HCT116 (cell line): ENCODE data around the gene KIF12. TPM values are rescaled to one million over a fixed set of nuclear protein-coding genes. Genes with fewer than 3 reads are reported as not detected.

ENCODE experiments used
- ATAC-seq: fragments of 200-7000 bp; cut with Tn5 transposase; 2 replicates; pipeline ENCODE4 v1.9.1; 2020; ENCODE audit warnings: mild to moderate bottlenecking, moderate library complexity
- BruUV-seq: library from RNA; stranded (reverse); fragments of 400-500 nt; replicated peaks from 2 replicates; lab custom pipeline; 2021; lab: Mats Ljungman, UMichigan
- CTCF ChIA-PET: fragments of 300-600 bp; sonication (Branson Sonifier 250); formaldehyde crosslinking; loops from one replicate; lab custom pipeline; 2021; ENCODE audit warnings: antibody characterized with exemption; lab: Charles Lee
- POLR2A ChIA-PET: fragments of 300-600, 350-600 bp; sonication (Branson Sonifier 250); formaldehyde crosslinking; loops from one replicate; lab custom pipeline; 2021; ENCODE audit warnings: antibody characterized with exemption; lab: Charles Lee
- RAD21 ChIA-PET, 2 experiments: fragments of 300-600 bp; sonication (Branson Sonifier 250); formaldehyde crosslinking; loops; one replicate each; lab custom pipeline; 2023; ENCODE audit warnings: low total read pairs in 2 of 2; ENCODE audit not compliant: uncharacterized antibody in 2 of 2, unreplicated experiment in 2 of 2, low non-redundant PET in 1 of 2; lab: Charles Lee
- DNase-seq: peaks from one replicate; pipeline ENCODE4 v3.0.0-alpha.2; 2010; ENCODE audit warnings: low read depth, low spot score
- H2AFZ ChIP-seq: fragments of 200-600 bp; shearing (Covaris generic), sonication (generic); 2 replicates; pipeline ENCODE4 v1.6.1; 2017; ENCODE audit warnings: low read depth, mixed run types, mixed read lengths, antibody characterized with exemption, low read length; ENCODE audit not compliant: poor library complexity, severe bottlenecking
- H3K27ac ChIP-seq: 2 replicates; pipeline ENCODE4 v1.5.1; 2012; ENCODE audit warnings: low read depth, low read length
- H3K27me3 ChIP-seq: fragments of 200-600 bp; sonication (generic); 2 replicates; pipeline ENCODE4 v1.6.1; 2016; ENCODE audit warnings: mixed run types, low read length, mixed read lengths; ENCODE audit not compliant: insufficient read depth
- H3K36me3 ChIP-seq, 2 experiments: fragments of 200-500 bp in 1 of 2; fragments of 200-600 bp in 1 of 2; sonication (Bioruptor generic) in 1 of 2; sonication (generic) in 1 of 2; 2 replicates each; pipeline versions ENCODE4 v1.5.1 to v1.6.1; 2014 to 2016; ENCODE audit warnings: low read length in 2 of 2, inconsistent platforms in 1 of 2, mixed read lengths in 1 of 2, mixed run types in 1 of 2; ENCODE audit not compliant: insufficient read depth in 2 of 2, control insufficient read depth in 1 of 2
- H3K4me1 ChIP-seq, 2 experiments: fragments of 200-600 bp in 1 of 2; sonication (generic) in 1 of 2; 2 replicates each; pipeline versions ENCODE4 v1.5.1 to v1.6.1; 2012 to 2017; ENCODE audit warnings: low read length in 2 of 2, inconsistent platforms in 1 of 2, mild to moderate bottlenecking in 1 of 2, mixed read lengths in 1 of 2, mixed run types in 1 of 2, moderate library complexity in 1 of 2; ENCODE audit not compliant: insufficient read depth in 2 of 2, control insufficient read depth in 1 of 2
- H3K4me2 ChIP-seq: fragments of 200-600 bp; sonication (generic); 2 replicates; pipeline ENCODE4 v1.6.1; 2017; ENCODE audit warnings: mixed run types, low read length, mixed read lengths
- H3K4me3 ChIP-seq, 2 experiments: fragments of 200-600 bp in 1 of 2; sonication (generic) in 1 of 2; replicated peaks in 1 of 2; 2 replicates each; pipeline ENCODE4 v1.5.1; 2011 to 2016; ENCODE audit warnings: low read length in 2 of 2, control low read depth in 1 of 2, low read depth in 1 of 2, mild to moderate bottlenecking in 1 of 2, mixed read lengths in 1 of 2, mixed run types in 1 of 2
- H3K79me2 ChIP-seq: fragments of 200-600 bp; sonication (generic); 2 replicates; pipeline ENCODE4 v1.6.1; 2017; ENCODE audit warnings: mild to moderate bottlenecking, mixed run types, low read length, moderate library complexity, mixed read lengths; ENCODE audit not compliant: insufficient read depth
- H3K9ac ChIP-seq: fragments of 200-600 bp; sonication (generic); 2 replicates; pipeline ENCODE4 v1.6.1; 2016; ENCODE audit warnings: low read length, mixed read lengths
- H3K9me2 ChIP-seq: fragments of 200-600 bp; sonication (generic), shearing (Covaris generic); 2 replicates; pipeline ENCODE4 v1.6.1; 2017; ENCODE audit warnings: mixed run types, mild to moderate bottlenecking, moderate library complexity; ENCODE audit not compliant: insufficient read depth
- H3K9me3 ChIP-seq, 2 experiments: fragments of 200-500 bp in 1 of 2; fragments of 200-600 bp in 1 of 2; sonication (Bioruptor generic) in 1 of 2; sonication (generic) in 1 of 2; 2 replicates each; pipeline ENCODE4 v1.6.1; 2014 to 2017; ENCODE audit warnings: low read length in 2 of 2, mixed read lengths in 2 of 2, inconsistent platforms in 1 of 2, low read depth in 1 of 2, mild to moderate bottlenecking in 1 of 2, mixed run types in 1 of 2, moderate library complexity in 1 of 2; ENCODE audit not compliant: control insufficient read depth in 1 of 2, insufficient read depth in 1 of 2
- H4K20me1 ChIP-seq: fragments of 200-600 bp; sonication (generic), shearing (Covaris generic); 2 replicates; pipeline ENCODE4 v1.6.1; 2017; ENCODE audit warnings: mixed run types, mild to moderate bottlenecking, moderate library complexity; ENCODE audit not compliant: insufficient read depth
- CBX3 ChIP-seq: IDR thresholded peaks from 2 replicates; pipeline ENCODE4 v1.6.1; 2012; ENCODE audit warnings: low read depth
- CTCF ChIP-seq, 3 experiments: fragments of 200-600 bp in 1 of 3; sonication (generic) in 1 of 3; IDR thresholded peaks in 2 of 3; conservative IDR thresholded peaks in 1 of 3; 2 replicates each; pipeline ENCODE4 v1.5.1; 2012 to 2017; ENCODE audit warnings: low read depth in 2 of 3, low read length in 2 of 3, antibody characterized with exemption in 1 of 3, borderline replicate concordance in 1 of 3, control low read depth in 1 of 3, mild to moderate bottlenecking in 1 of 3, mixed read lengths in 1 of 3, mixed run types in 1 of 3, moderate library complexity in 1 of 3; ENCODE audit not compliant: insufficient read depth in 1 of 3
- FOSL1 ChIP-seq: IDR thresholded peaks from 2 replicates; pipeline ENCODE4 v1.6.1; 2012; ENCODE audit warnings: low read depth
- MAX ChIP-seq: IDR thresholded peaks from 2 replicates; pipeline ENCODE4 v1.6.1; 2012
- RAD21 ChIP-seq: IDR thresholded peaks from 2 replicates; pipeline ENCODE4 v1.6.1; 2012; ENCODE audit warnings: low read depth, mild to moderate bottlenecking
- SIN3A ChIP-seq: IDR thresholded peaks from 2 replicates; pipeline ENCODE4 v1.6.1; 2012; ENCODE audit warnings: low read depth
- SRF ChIP-seq: IDR thresholded peaks from 2 replicates; pipeline ENCODE4 v1.6.1; 2012; ENCODE audit warnings: low read depth
- YY1 ChIP-seq: IDR thresholded peaks from 2 replicates; pipeline ENCODE4 v1.6.1; 2011; ENCODE audit warnings: low read length, low read depth, moderate library complexity, mild to moderate bottlenecking; ENCODE audit not compliant: insufficient replicate concordance; ENCODE audit errors: extremely low read depth
- ZFX ChIP-seq: fragments of 450-650 bp; IDR thresholded peaks from 2 replicates; pipeline ENCODE4 v1.6.1; 2017
- intact Hi-C: fragments of 100-400 bp; cut with micrococcal nuclease; formaldehyde crosslinking; loops from 2 replicates; pipeline ENCODE4 v1.10.0; 2022
- total RNA-seq: library from RNA; stranded (reverse); gene quantifications from one replicate; pipeline ENCODE4 v1.2.1, GENCODE V29; 2021; ENCODE audit not compliant: unreplicated experiment

KIF12 gene
- total RNA-seq, 1 experiment from 2014 or later, result 6.4 TPM

- Histone ChIP-seq H3K4me2 (no peak overlapping the region), H3K4me1 (no peaks in the 10 kb centered on the region), H4K20me1 (no peaks in the 10 kb centered on the region), H2AFZ (no peak overlapping the region), H3K27ac (no peak overlapping the region), H3K9ac (no peak overlapping the region), H3K9me3 (no peaks in the 10 kb centered on the region), H3K79me2 (no peaks in the 10 kb centered on the region), H3K9me2 (no peaks in the 10 kb centered on the region), H3K4me3 (no peak overlapping the region), H3K27me3 (no peaks in the 10 kb centered on the region), H3K36me3 (no peaks in the 10 kb centered on the region)
- ChIA-PET POLR2A (no interaction called here), CTCF (interaction anchor here (0.6 to 3.1 kb wide), 21 partner anchors 9 to 400 kb away, joined by 3 to 41 read pairs (median 5); no protein-coding TSS in a partner anchor), RAD21 (interaction anchor here (0.9 to 1.2 kb wide), 5 partner anchors 26 to 345 kb away, joined by 3 to 16 read pairs (median 7); no protein-coding TSS in a partner anchor)
- BruUV-seq, result no TSS peak
- ATAC-seq (peak; percentile 97), DNase-seq (peak; percentile 70)
- intact Hi-C loops, result loop anchor here (1.0 kb wide), 2 partner anchors 209 to 223 kb away; no protein-coding TSS in a partner anchor
- no peak for TF ChIP-seq FOSL1
- peak; percentile 86 to 91 (median 87) for TF ChIP-seq CTCF (IDR thresholded peaks at IDR 0.05 in 2 of 3, conservative IDR thresholded peaks at IDR 0.05 in 1 of 3; ENCODE audit: borderline replicate concordance in 1 of 3, insufficient read depth in 1 of 3, low read depth in 2 of 3, low read length in 2 of 3)
- no peak; the same call in 1 of the 2 replicates for TF ChIP-seq CBX3
- TF ChIP-seq SRF, result no peak
- peak; percentile 91 for TF ChIP-seq RAD21
- no peak for TF ChIP-seq ZFX
- TF ChIP-seq SIN3A, result no peak
- peak; percentile 40 for TF ChIP-seq YY1
- TF ChIP-seq MAX, result peak; percentile 89
These were observed 16.9 kb downstream of the KIF12 start for GRCh38 chr9:114082017-114082762.
